HG02981 (cell line): ENCODE data around the gene SULT1C2.
"Not testable (repeated sequence)": the region's sequence is repeated elsewhere in the genome, so short reads cannot be mapped to it uniquely, and the experiment has no call there.

Experiments
- ATAC-seq: cut with Tn5 transposase; IDR thresholded peaks from one replicate; pipeline ENCODE4 v1.9.1; 2021; ENCODE audit warnings: mild to moderate bottlenecking, moderate library complexity; ENCODE audit not compliant: unreplicated experiment

Gene SULT1C2

DNA sequence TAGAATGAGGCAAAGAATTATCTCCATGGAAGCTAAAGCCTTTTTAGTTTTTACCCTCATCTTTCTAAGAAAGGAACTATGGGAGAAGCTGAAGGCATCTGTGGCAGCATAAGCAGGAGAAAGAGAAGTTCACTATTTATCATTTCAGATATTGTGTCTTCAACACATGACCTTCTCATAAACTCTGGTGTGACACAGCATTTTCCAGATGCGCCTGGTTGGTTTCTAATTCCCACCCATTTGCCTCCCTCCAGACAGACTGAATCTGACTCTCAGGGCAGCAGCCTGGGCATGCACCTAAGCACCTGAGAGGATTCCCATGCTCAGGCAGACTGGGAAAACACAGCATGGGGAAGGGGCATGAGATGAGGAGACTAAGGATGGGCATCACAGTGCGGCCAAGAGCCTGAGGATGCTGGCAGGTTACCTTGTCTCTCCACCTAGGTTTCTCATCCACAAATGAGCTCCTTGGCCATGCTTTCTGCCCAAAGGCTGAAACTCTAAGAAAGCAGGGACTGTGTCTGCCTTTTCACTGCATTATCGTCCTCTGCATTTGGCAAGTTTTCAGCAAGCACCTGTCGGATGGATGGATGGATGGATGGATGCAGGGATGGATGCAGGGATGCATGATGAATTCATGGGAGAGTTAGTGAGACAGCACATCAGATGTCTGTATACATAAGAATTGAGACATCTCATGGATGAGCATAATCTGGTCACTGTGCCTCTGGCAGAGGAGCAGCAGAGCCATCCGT is 60.3 kb downstream of the SULT1C2 start:
- no peak for ATAC-seq

DNA sequence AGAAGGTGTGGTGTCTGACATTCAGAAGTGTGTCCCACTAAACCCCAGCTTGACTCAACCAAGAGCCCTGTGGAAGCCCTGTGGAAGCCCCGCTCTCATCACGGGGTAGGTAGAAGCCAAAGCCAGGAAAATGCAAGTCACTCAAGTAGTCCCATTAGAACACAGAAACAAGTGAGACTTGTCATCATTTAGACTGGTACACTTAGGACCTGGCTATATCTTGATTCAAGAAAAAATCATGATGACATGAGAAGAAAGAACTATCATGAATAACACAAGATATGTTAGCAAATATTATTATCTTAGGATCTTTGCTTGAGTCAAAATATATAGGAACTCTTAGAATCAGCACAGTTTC is 60.9 kb downstream of the SULT1C2 start:
- ATAC-seq, result no peak

GRCh38 chr2:108351889-108352288 is 63.2 kb downstream of the SULT1C2 start:
- no peak for ATAC-seq

GRCh38 chr2:108354136-108354535 is 65.4 kb downstream of the SULT1C2 start:
- no peak for ATAC-seq

DNA sequence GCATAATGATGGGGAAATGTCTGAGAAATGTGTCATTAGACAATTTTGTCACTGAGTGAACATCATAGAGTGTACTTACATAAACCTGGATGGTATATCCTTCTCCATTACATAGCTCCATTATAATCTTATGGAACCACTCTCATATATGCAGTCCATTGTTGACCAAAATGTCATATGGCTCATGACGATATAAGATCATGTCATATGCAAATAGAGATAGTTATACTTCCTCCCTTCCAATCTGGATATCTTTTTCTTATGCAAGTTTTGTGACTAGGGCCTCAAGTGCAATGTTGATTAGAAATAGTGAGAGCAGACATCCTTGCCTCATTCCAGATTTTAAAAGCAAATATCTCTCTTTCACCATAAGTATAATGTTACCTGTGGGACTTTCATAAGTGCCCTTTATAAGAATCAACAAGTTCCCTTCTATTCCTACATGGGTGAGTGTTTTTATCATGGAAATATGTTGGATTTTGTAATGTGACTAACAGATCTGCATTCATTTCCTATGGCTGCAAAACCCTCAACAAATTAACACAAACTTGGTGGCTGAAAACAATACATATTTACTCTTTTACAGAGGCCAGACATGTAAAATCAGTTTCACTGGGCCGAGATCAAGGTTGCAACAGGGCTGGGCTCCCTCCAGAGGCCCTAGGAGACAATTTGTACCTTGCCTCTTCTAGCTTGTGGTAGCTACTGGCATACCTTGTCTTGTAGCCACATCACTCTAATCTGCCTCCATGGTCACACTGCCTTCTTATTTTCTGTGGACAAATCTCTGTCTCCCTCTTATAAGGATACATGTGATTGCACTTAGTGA is 67.4 kb downstream of the SULT1C2 start:
- no peak for ATAC-seq

- not testable (repeated sequence) for ATAC-seq
These were observed 70.6 kb downstream of the SULT1C2 start for GRCh38 chr2:108359336-108359735.
